B cell (primary cell): ENCODE measurements around the gene CACNB2.

ENCODE experiments used
- EZH2 ChIP-seq: IDR thresholded peaks from 2 replicates; pipeline ENCODE4 v1.6.1; 2012; ENCODE audit warnings: borderline replicate concordance, low read depth, mild to moderate bottlenecking, moderate library complexity, low read length; ENCODE audit not compliant: insufficient read depth, poor library complexity, severe bottlenecking
- TF ChIP-seq, protein P1 (sequence below): fragments of 200-600 bp; IDR thresholded peaks from one replicate; pipeline ENCODE4 v1.8.0; 2022; ENCODE audit warnings: antibody characterized with exemption, mild to moderate bottlenecking

GRCh38 chr10:18185621-18186020, 45.4 kb downstream of the CACNB2 start:
- TF ChIP-seq, protein P1, sequence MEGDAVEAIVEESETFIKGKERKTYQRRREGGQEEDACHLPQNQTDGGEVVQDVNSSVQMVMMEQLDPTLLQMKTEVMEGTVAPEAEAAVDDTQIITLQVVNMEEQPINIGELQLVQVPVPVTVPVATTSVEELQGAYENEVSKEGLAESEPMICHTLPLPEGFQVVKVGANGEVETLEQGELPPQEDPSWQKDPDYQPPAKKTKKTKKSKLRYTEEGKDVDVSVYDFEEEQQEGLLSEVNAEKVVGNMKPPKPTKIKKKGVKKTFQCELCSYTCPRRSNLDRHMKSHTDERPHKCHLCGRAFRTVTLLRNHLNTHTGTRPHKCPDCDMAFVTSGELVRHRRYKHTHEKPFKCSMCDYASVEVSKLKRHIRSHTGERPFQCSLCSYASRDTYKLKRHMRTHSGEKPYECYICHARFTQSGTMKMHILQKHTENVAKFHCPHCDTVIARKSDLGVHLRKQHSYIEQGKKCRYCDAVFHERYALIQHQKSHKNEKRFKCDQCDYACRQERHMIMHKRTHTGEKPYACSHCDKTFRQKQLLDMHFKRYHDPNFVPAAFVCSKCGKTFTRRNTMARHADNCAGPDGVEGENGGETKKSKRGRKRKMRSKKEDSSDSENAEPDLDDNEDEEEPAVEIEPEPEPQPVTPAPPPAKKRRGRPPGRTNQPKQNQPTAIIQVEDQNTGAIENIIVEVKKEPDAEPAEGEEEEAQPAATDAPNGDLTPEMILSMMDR: no peak
- TF ChIP-seq EZH2: no peak
